SU-DHL-6 (cell line): Measurements from ENCODE around the gene CEP128.

ENCODE experiments used
- H2AFZ ChIP-seq: fragments of 200-600 bp; sonication (generic); 2 replicates; pipeline ENCODE4 v1.6.1; 2014; ENCODE audit warnings: low read depth, mild to moderate bottlenecking, moderate library complexity, mixed read lengths, antibody characterized with exemption, low read length; ENCODE audit not compliant: severe bottlenecking
- H3F3A ChIP-seq: fragments of 200-600 bp; shearing (Covaris generic); 2 replicates; pipeline ENCODE4 v1.6.0; 2016; ENCODE audit warnings: antibody characterized with exemption, mild to moderate bottlenecking; ENCODE audit not compliant: insufficient read depth
- H3K27ac ChIP-seq: fragments of 200-600 bp; sonication (generic); 2 replicates; pipeline ENCODE4 v1.5.1; 2016; ENCODE audit warnings: low read depth, mild to moderate bottlenecking, low read length, moderate library complexity, mixed read lengths
- H3K27me3 ChIP-seq: fragments of 200-600 bp; sonication (generic), shearing (Covaris generic); 2 replicates; pipeline ENCODE4 v1.6.0; 2014; ENCODE audit warnings: mild to moderate bottlenecking, low read length
- H3K36me3 ChIP-seq: fragments of 200-600 bp; sonication (generic); 2 replicates; pipeline ENCODE4 v1.6.1; 2014; ENCODE audit warnings: mild to moderate bottlenecking, low read length, mixed read lengths
- H3K4me2 ChIP-seq: fragments of 300-600, 200-600 bp; shearing (Covaris generic), sonication (generic); 2 replicates; pipeline ENCODE4 v1.6.0; 2014; ENCODE audit warnings: low read length, low read depth, mild to moderate bottlenecking; ENCODE audit not compliant: poor library complexity, severe bottlenecking
- H3K4me3 ChIP-seq: fragments of 200-600 bp; sonication (generic); 2 replicates; pipeline ENCODE4 v1.5.1; 2014; ENCODE audit warnings: antibody characterized with exemption, low read length, mild to moderate bottlenecking, mixed read lengths; ENCODE audit not compliant: insufficient read depth, poor library complexity, severe bottlenecking
- H3K79me2 ChIP-seq: fragments of 200-600 bp; sonication (generic); 2 replicates; pipeline ENCODE4 v1.6.1; 2014; ENCODE audit warnings: mild to moderate bottlenecking, low read length, moderate library complexity; ENCODE audit not compliant: insufficient read depth
- H3K9ac ChIP-seq: fragments of 200-600 bp; sonication (generic); 2 replicates; pipeline ENCODE4 v1.7.0; 2014; ENCODE audit warnings: mild to moderate bottlenecking, low read length
- H3K9me2 ChIP-seq: fragments of 200-600 bp; sonication (generic); replicated peaks from 2 replicates; pipeline ENCODE4 v1.6.1; 2014; ENCODE audit warnings: low read length; ENCODE audit not compliant: insufficient read depth
- H3K9me3 ChIP-seq: fragments of 200-600 bp; sonication (generic); 2 replicates; pipeline ENCODE4 v1.6.1; 2014; ENCODE audit warnings: low read length, mixed read lengths; ENCODE audit not compliant: insufficient read depth
- H4K20me1 ChIP-seq: fragments of 200-600 bp; sonication (generic); 2 replicates; pipeline ENCODE4 v1.6.1; 2014; ENCODE audit warnings: low read depth, mild to moderate bottlenecking, antibody characterized with exemption, low read length, moderate library complexity, mixed read lengths
- CTCF ChIP-seq: fragments of 200-600 bp; sonication (generic); IDR thresholded peaks from one replicate; pipeline ENCODE4 v1.5.1; 2017; ENCODE audit warnings: antibody characterized with exemption, mild to moderate bottlenecking, low read length, moderate library complexity; ENCODE audit not compliant: insufficient read depth, poor library complexity, severe bottlenecking
- EZH2phosphoT487 ChIP-seq: fragments of 200-600 bp; sonication (generic), shearing (Covaris generic); conservative IDR thresholded peaks from 2 replicates; pipeline ENCODE4 v1.6.1; 2018; ENCODE audit warnings: mild to moderate bottlenecking, antibody characterized with exemption, low read length, moderate library complexity, mixed read lengths

CEP128 gene

GRCh38 chr14:80475074-80475473, 466.5 kb downstream of the CEP128 start:
- Histone ChIP-seq H3K27me3 (no peaks in the 10 kb centered on the region), H3K4me3 (no peak overlapping the region), H3K79me2 (no peaks in the 10 kb centered on the region), H3K27ac (no peak overlapping the region), H2AFZ (no peak overlapping the region), H3F3A (no peaks in the 10 kb centered on the region), H3K4me2 (no peak overlapping the region), H3K36me3 (no peaks in the 10 kb centered on the region), H4K20me1 (no peaks in the 10 kb centered on the region), H3K9me3 (peaks cover 5% of the 10 kb centered on the region; the same call in 1 of the 2 replicates), H3K9ac (no peak overlapping the region), H3K9me2 (no peaks in the 10 kb centered on the region)
- TF ChIP-seq EZH2phosphoT487 (no peak), CTCF (no peak)

GRCh38 chr14:80468331-80469122, 473.0 kb downstream of the CEP128 start:
- H3K27me3 ChIP-seq = no peaks in the 10 kb centered on the region
- H4K20me1 ChIP-seq = no peaks in the 10 kb centered on the region
- no peaks in the 10 kb centered on the region for H3K79me2 ChIP-seq
- H3F3A ChIP-seq = no peaks in the 10 kb centered on the region
- no peak overlapping the region for H3K4me3 ChIP-seq
- H3K9me2 ChIP-seq = no peaks in the 10 kb centered on the region
- H2AFZ ChIP-seq = no peak overlapping the region
- TF ChIP-seq EZH2phosphoT487 (no peak), CTCF (no peak)
- H3K27ac ChIP-seq = no peak overlapping the region
- no peaks in the 10 kb centered on the region for H3K36me3 ChIP-seq
- peaks cover 5% of the 10 kb centered on the region; the same call in 1 of the 2 replicates for H3K9me3 ChIP-seq
- H3K4me2 ChIP-seq = no peak overlapping the region
- H3K9ac ChIP-seq = no peak overlapping the region

GRCh38 chr14:80465546-80466220, 475.9 kb downstream of the CEP128 start:
- Histone ChIP-seq H3K4me2 (no peak overlapping the region), H3K79me2 (no peaks in the 10 kb centered on the region), H3F3A (no peaks in the 10 kb centered on the region), H3K9ac (no peak overlapping the region), H3K9me2 (no peaks in the 10 kb centered on the region), H4K20me1 (no peaks in the 10 kb centered on the region), H3K27me3 (no peaks in the 10 kb centered on the region), H3K27ac (no peak overlapping the region), H3K4me3 (no peak overlapping the region), H2AFZ (no peak overlapping the region), H3K36me3 (no peaks in the 10 kb centered on the region), H3K9me3 (no peaks in the 10 kb centered on the region)
- TF ChIP-seq EZH2phosphoT487 (no peak), CTCF (no peak)
